Left ventricle myocardium inferior (tissue), 1 donor: Measurements from ENCODE around the gene PDE11A. TPM values are rescaled to one million over a fixed set of nuclear protein-coding genes. Genes with fewer than 3 reads are reported as not detected.
A peak's percentile ranks its signal among the peaks of the same experiment; 100 is the strongest.

Experiments
- DNase-seq: peaks from one replicate; pipeline ENCODE4 v3.0.0-alpha.2; 2020
- H3K27ac ChIP-seq: fragments of 200-600 bp; replicated peaks from 2 replicates; pipeline ENCODE4 v1.8.0; 2021
- H3K27me3 ChIP-seq: fragments of 200-600 bp; 2 replicates; pipeline ENCODE4 v1.8.0; 2021; ENCODE audit warnings: low read depth
- H3K36me3 ChIP-seq: fragments of 200-600 bp; 2 replicates; pipeline ENCODE4 v1.8.0; 2021
- H3K4me1 ChIP-seq: fragments of 200-600 bp; 2 replicates; pipeline ENCODE4 v1.8.0; 2021
- H3K4me3 ChIP-seq: fragments of 200-600 bp; 2 replicates; pipeline ENCODE4 v1.8.0; 2021; ENCODE audit warnings: mild to moderate bottlenecking, moderate library complexity
- H3K9me3 ChIP-seq: fragments of 200-600 bp; replicated peaks from 2 replicates; pipeline ENCODE4 v1.8.0; 2021
- intact Hi-C: fragments of 100-400 bp; cut with micrococcal nuclease; formaldehyde crosslinking; loops from one replicate; pipeline ENCODE4 v1.11.0; 2022
- total RNA-seq: library from RNA; stranded (reverse); fragmentation: NEBNext Ultra II Directional; extraction: Animal tissue kit (Norgen Biotek cat#: 25700); gene quantifications from one replicate; pipeline ENCODE4 v1.2.1, GENCODE V29; 2021
- TF ChIP-seq, protein P1 (sequence below): fragments of 200-600 bp; IDR thresholded peaks from 2 replicates; pipeline ENCODE4 v1.8.0; 2021; ENCODE audit warnings: antibody characterized with exemption, mild to moderate bottlenecking, borderline replicate concordance
- donor health status: DM: no; HTN: yes; CAD: no; lungs with severe emphysema.

PDE11A gene
- total RNA-seq, 1 donor from 2014 or later = 2.5 TPM

DNA sequence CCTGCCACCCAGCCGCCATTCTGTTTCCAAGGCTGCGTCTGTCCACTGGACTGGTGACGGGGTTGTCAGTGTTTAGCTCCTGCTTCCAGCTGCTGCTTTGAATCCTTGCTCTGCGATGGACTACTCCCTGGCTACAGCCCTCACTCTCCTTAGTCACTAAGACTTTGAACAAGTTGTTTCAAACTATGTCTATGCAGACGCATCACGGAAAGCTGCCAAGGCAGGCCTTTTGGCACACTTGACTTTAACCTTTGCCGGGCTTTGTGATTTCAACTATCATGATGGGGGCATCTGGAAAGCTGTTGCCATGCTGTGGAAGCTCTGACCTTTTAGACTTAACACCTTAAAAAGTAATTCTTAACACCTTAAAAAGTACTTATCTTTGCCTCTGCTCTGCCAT lies 54.4 kb downstream of the PDE11A start:
- no peak for DNase-seq
- no peak overlapping the region for H3K4me3 ChIP-seq
- no peak overlapping the region for H3K27ac ChIP-seq
- H3K9me3 ChIP-seq = peaks cover 9% of the 10 kb centered on the region
- H3K4me1 ChIP-seq = no peaks in the 10 kb centered on the region
- TF ChIP-seq, protein P1, sequence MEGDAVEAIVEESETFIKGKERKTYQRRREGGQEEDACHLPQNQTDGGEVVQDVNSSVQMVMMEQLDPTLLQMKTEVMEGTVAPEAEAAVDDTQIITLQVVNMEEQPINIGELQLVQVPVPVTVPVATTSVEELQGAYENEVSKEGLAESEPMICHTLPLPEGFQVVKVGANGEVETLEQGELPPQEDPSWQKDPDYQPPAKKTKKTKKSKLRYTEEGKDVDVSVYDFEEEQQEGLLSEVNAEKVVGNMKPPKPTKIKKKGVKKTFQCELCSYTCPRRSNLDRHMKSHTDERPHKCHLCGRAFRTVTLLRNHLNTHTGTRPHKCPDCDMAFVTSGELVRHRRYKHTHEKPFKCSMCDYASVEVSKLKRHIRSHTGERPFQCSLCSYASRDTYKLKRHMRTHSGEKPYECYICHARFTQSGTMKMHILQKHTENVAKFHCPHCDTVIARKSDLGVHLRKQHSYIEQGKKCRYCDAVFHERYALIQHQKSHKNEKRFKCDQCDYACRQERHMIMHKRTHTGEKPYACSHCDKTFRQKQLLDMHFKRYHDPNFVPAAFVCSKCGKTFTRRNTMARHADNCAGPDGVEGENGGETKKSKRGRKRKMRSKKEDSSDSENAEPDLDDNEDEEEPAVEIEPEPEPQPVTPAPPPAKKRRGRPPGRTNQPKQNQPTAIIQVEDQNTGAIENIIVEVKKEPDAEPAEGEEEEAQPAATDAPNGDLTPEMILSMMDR = no peak
- intact Hi-C loops = no loop called here
- no peaks in the 10 kb centered on the region for H3K27me3 ChIP-seq
- H3K36me3 ChIP-seq = no peaks in the 10 kb centered on the region

DNA sequence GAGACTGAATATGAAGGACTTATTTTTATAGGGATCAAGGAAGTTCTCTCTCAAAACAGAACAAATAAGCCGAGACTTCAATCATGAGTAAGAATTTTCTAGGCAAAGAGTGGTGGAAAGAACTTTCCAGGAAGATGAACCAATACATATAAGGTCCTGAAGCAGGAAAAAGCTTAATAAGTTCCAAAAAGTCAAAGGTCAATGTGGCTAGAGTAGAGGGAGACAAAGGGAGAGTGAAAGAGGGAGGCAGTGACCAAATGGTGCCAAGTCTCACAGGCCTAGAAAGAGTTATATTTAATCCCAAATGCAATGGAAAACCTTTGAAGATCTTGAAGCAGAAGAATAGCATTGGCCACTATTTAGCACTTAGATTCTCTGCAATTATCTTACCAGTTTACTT lies 56.0 kb downstream of the PDE11A start:
- TF ChIP-seq, protein P1 = no peak
- Histone ChIP-seq H3K27me3 (no peaks in the 10 kb centered on the region), H3K36me3 (no peaks in the 10 kb centered on the region), H3K4me1 (no peaks in the 10 kb centered on the region), H3K4me3 (no peak overlapping the region), H3K9me3 (peaks cover 9% of the 10 kb centered on the region), H3K27ac (no peak overlapping the region)
- DNase-seq = no peak
- intact Hi-C loops = no loop called here

DNA sequence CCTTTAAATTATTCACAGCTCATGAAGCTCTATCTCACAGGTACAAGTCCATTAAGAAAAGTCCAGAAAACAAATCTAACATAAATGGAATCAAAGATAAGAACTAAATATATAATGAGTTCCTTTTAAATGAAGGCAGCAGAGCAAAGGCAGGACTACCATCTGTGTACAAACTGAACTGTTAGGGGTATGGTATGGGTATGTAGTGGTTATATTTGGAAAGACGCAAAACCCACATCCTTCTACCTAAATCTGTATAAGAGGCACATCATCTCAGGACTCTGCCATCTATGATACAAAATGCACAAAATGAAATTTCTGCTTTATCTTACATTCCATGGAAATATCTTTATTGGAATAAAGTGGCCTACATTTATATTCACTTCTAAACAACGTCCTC lies 59.9 kb downstream of the PDE11A start:
- no peak for DNase-seq
- intact Hi-C loops = no loop called here
- H3K36me3 ChIP-seq = no peaks in the 10 kb centered on the region
- H3K9me3 ChIP-seq = peaks cover 9% of the 10 kb centered on the region
- TF ChIP-seq, protein P1 = no peak
- H3K4me3 ChIP-seq = no peak overlapping the region
- no peak overlapping the region for H3K27ac ChIP-seq
- no peaks in the 10 kb centered on the region for H3K27me3 ChIP-seq
- no peaks in the 10 kb centered on the region for H3K4me1 ChIP-seq

DNA sequence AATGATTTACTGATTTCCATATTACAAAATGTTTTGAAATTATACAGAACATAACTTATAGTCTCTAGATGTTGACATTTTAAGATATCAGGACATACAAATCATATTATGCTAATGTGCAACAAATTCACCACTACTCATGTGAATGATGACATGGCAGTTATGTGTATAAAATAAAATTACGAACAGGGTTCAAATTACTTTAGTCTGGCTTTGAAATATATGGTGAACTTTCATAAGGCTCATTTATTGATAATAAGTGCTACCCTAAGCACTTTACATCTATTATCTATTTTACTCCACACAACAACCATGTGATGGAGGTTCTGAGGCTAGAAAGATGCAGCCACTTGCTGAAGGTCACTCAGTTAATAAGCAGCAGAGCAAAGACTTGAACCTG lies 62.8 kb downstream of the PDE11A start:
- intact Hi-C loops = no loop called here
- no peaks in the 10 kb centered on the region for H3K4me1 ChIP-seq
- H3K9me3 ChIP-seq = peaks cover under 1% of the 10 kb centered on the region
- H3K27me3 ChIP-seq = no peaks in the 10 kb centered on the region
- H3K27ac ChIP-seq = no peak overlapping the region
- DNase-seq = no peak
- no peaks in the 10 kb centered on the region for H3K36me3 ChIP-seq
- TF ChIP-seq, protein P1 = no peak
- H3K4me3 ChIP-seq = no peak overlapping the region

DNA sequence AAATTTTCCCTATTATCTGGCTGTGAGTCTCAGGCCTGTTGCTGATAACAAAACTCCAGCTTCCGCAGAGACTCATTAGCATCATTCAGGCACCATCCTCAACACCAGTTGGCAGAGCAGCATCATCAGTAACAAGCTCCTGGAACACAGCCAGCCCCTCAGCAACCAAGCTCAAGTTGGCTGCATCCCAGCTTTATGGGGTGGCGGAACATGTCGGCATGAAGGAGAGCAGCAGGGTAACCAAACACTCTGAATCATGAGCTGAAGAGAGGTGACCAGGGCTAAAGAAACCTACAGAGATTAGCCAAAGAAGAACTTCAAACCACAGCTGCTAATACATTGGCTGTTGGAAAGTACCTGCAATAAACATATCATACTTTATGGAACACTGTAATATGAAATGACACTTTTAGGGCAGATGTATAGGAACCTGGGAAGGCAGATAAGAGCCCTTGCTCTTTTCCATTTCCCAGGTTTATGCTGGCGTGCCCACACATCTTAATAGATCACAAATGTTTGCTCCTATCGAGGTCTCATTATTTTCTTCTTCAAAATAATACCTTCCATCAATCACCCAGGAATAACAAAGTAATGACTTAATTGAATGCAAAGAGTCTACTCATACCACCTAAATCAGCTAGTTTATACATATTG lies 63.8 kb downstream of the PDE11A start:
- intact Hi-C loops = no loop called here
- DNase-seq = peak; percentile 27
- Histone ChIP-seq H3K27ac (no peak overlapping the region), H3K9me3 (no peaks in the 10 kb centered on the region), H3K36me3 (no peaks in the 10 kb centered on the region), H3K4me3 (no peak overlapping the region), H3K4me1 (no peaks in the 10 kb centered on the region), H3K27me3 (no peaks in the 10 kb centered on the region)
- TF ChIP-seq, protein P1 = no peak
